ENCODE data around the gene ECI1. TPM values are rescaled to one million over a fixed set of nuclear protein-coding genes. Genes with fewer than 3 reads are reported as not detected.

ECI1 gene
- total RNA-seq, 1 experiment from 2014 or later: 95.4 TPM

DNA sequence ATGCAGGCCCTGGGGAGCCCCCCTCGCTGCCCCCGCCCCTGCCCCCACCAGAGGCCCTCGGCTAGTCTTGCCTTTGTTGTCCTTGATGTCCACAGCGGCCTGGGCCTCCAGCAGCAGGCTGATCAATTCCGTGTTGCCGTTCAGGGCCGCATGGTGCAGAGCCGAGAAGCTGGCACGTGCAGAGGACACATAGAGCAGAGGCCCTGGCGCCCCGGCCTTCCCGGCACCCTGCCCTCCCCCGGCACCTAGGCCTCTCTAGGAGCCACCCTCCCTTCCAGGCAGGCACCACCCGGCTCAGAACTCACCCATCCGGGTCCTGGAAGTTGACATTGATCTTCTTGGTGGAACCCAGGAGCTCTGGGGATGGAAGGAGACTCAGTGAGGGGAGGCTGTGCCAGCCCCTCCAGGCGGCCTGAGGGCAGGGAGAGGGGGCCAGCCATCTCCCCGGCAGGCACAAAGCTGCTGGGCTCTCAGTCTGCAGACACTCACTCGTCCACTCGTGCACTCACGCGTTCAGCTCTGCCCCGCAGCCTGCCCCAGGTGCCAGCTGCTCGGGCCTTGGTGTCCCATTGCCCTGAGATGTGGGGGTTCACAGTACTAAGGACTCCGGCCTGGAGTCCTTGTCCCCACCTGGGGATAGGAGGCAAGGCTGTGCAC is 61.3 kb downstream of the ECI1 start:
- no peak overlapping the region for H3K18ac ChIP-seq (ENCODE audit: insufficient read length, low read depth, low read length)
- no peaks in the 10 kb centered on the region for H3K4me1 ChIP-seq (ENCODE audit: insufficient read depth, low read length)
- H3K23me2 ChIP-seq (ENCODE audit: insufficient read length, low read depth, low read length, poor library complexity, severe bottlenecking): no peaks in the 10 kb centered on the region
- no peaks in the 10 kb centered on the region for H4K20me1 ChIP-seq (ENCODE audit: control insufficient read depth, insufficient read depth, insufficient read length)
- TF ChIP-seq, protein P1, sequence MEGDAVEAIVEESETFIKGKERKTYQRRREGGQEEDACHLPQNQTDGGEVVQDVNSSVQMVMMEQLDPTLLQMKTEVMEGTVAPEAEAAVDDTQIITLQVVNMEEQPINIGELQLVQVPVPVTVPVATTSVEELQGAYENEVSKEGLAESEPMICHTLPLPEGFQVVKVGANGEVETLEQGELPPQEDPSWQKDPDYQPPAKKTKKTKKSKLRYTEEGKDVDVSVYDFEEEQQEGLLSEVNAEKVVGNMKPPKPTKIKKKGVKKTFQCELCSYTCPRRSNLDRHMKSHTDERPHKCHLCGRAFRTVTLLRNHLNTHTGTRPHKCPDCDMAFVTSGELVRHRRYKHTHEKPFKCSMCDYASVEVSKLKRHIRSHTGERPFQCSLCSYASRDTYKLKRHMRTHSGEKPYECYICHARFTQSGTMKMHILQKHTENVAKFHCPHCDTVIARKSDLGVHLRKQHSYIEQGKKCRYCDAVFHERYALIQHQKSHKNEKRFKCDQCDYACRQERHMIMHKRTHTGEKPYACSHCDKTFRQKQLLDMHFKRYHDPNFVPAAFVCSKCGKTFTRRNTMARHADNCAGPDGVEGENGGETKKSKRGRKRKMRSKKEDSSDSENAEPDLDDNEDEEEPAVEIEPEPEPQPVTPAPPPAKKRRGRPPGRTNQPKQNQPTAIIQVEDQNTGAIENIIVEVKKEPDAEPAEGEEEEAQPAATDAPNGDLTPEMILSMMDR (conservative IDR thresholded peaks at IDR 0.05): no peak
- H3K79me1 ChIP-seq (ENCODE audit: insufficient read depth, low read depth, low read length, poor library complexity, severe bottlenecking): no peaks in the 10 kb centered on the region
- no peak overlapping the region for H2BK12ac ChIP-seq (ENCODE audit: insufficient read length, low read depth, low read length)
- DNase-seq: no peak
- H3K9me3 ChIP-seq (ENCODE audit: control insufficient read depth, low read depth, low read length): no peaks in the 10 kb centered on the region
- Mint-ChIP-seq H3K9me3 (no peaks in the 10 kb centered on the region), H3K4me3 (no peak overlapping the region), H3K4me1 (peaks cover 4 to 5% of the 10 kb centered on the region in 2 experiments; a peak in 1 of 4 replicates), H3K27me3 (ENCODE audit: low read depth) (peaks cover 2% of the 10 kb centered on the region), H3K27ac (no peak overlapping the region), H3K36me3 (ENCODE audit: insufficient read depth in 1 of 3, low read depth in 3 of 3) (no peaks in the 10 kb centered on the region)
- no peak overlapping the region for H3K4ac ChIP-seq (ENCODE audit: low read depth, low read length)
- no peak overlapping the region for H3T11ph ChIP-seq (ENCODE audit: low read length)
- H4K8ac ChIP-seq (replicated peaks; ENCODE audit: insufficient read length, low read depth, low read length): no peak overlapping the region
- H2BK5ac ChIP-seq (ENCODE audit: insufficient read length, low read length): no peak overlapping the region
- no peak overlapping the region for H2BK20ac ChIP-seq (ENCODE audit: low read depth, low read length, poor library complexity, severe bottlenecking)
- no peaks in the 10 kb centered on the region for H3K79me2 ChIP-seq (ENCODE audit: insufficient read depth, low read length)
- no peak overlapping the region for H2BK15ac ChIP-seq (ENCODE audit: low read depth, low read length)
- H2BK120ac ChIP-seq (ENCODE audit: low read depth, low read length, poor library complexity, severe bottlenecking): no peak overlapping the region
- H3K14ac ChIP-seq (ENCODE audit: insufficient read depth, low read length): no peak overlapping the region
- no peak overlapping the region for H4K91ac ChIP-seq (ENCODE audit: insufficient read length, low read depth, low read length)
- no CpG with 5 or more reads among the region's 24 CpGs for WGBS (ENCODE audit: extremely low coverage, insufficient read length, low lambda C conversion rate)
- no peak overlapping the region for H2AK5ac ChIP-seq (ENCODE audit: insufficient read length, low read length)
- no peak overlapping the region for H3K23ac ChIP-seq (ENCODE audit: insufficient read length, low read depth, low read length)
- H3K56ac ChIP-seq (ENCODE audit: insufficient read length, low read depth, low read length): no peak overlapping the region
- H3K27ac ChIP-seq (ENCODE audit: insufficient read length, low read depth, low read length): no peak overlapping the region
- no peak overlapping the region for H4K5ac ChIP-seq (ENCODE audit: insufficient read length, low read depth, low read length)
- H3K4me2 ChIP-seq (ENCODE audit: insufficient read depth, insufficient read length, low read length): no peak overlapping the region
- no peak overlapping the region for H3K9ac ChIP-seq (ENCODE audit: extremely low read depth, insufficient read length, low read length)
- H3K27me3 ChIP-seq (ENCODE audit: insufficient read depth, low read length): no peaks in the 10 kb centered on the region
- no peak overlapping the region for H2AFZ ChIP-seq (ENCODE audit: low read length)

Small RNA genes lying within 50 kb of the gene (microRNA-seq; reads per million reads assigned to microRNA genes)
- not detected for gene MIR3677 (ENCODE audit: borderline microRNAs expressed)
- gene MIR4717 (ENCODE audit: borderline microRNAs expressed): not detected

Other genes starting within 250 kb of the ECI1 start
- gene ZNF598, start 241.8 kb downstream of the ECI1 start, total RNA-seq (2021): 64.2 and 70.9 TPM in 2 replicates
- 7.1 and 10.2 TPM in 2 replicates for gene NPW, start 231.8 kb downstream of the ECI1 start, total RNA-seq (2021)
- 15.3 and 18.4 TPM in 2 replicates for gene NHERF2, start 224.7 kb downstream of the ECI1 start, total RNA-seq (2021)
- gene NTHL1, start 203.8 kb downstream of the ECI1 start, total RNA-seq (2021): 52.0 and 54.0 TPM in 2 replicates
- 122 and 125 TPM in 2 replicates for gene TSC2, start 203.6 kb downstream of the ECI1 start, total RNA-seq (2021)
- 73.5 and 88.0 TPM in 2 replicates for gene PKD1, start 115.7 kb downstream of the ECI1 start, total RNA-seq (2021)
- 2.4 and 3.0 TPM in 2 replicates for gene RAB26, start 103.0 kb downstream of the ECI1 start, total RNA-seq (2021)
- 105 and 108 TPM in 2 replicates for gene TRAF7, start 95.8 kb downstream of the ECI1 start, total RNA-seq (2021)
- 7.9 and 9.3 TPM in 2 replicates for gene CASKIN1, start 55.0 kb downstream of the ECI1 start, total RNA-seq (2021)
- 74.5 and 75.9 TPM in 2 replicates for gene MLST8, start 46.1 kb downstream of the ECI1 start, total RNA-seq (2021)
- 10.8 and 11.9 TPM in 2 replicates for gene BRICD5, start 40.7 kb downstream of the ECI1 start, total RNA-seq (2021)
- gene PGP, start 36.7 kb downstream of the ECI1 start, total RNA-seq (2021): 37.4 and 38.3 TPM in 2 replicates
- gene E4F1, start 28.0 kb downstream of the ECI1 start, total RNA-seq (2021): 35.9 and 37.6 TPM in 2 replicates
- gene DNASE1L2, start 15.1 kb downstream of the ECI1 start, total RNA-seq (2021): 2.5 TPM in 2 replicates
- gene RNPS1, start 16.5 kb upstream of the ECI1 start, total RNA-seq (2021): 384 and 394 TPM in 2 replicates
- gene ABCA3, start 89.1 kb upstream of the ECI1 start, total RNA-seq (2021): 8.0 and 9.5 TPM in 2 replicates
- gene CCNF, start 177.9 kb upstream of the ECI1 start, total RNA-seq (2021): 61.6 and 62.2 TPM in 2 replicates
- gene TEDC2, start 208.5 kb upstream of the ECI1 start, total RNA-seq (2021): 40.7 and 45.4 TPM in 2 replicates
- gene NTN3, start 219.7 kb upstream of the ECI1 start, total RNA-seq (2021): 1.3 TPM in 2 replicates
- 19.0 and 19.8 TPM in 2 replicates for gene TBC1D24, start 223.5 kb upstream of the ECI1 start, total RNA-seq (2021)